GM23338 (cell line): ENCODE results near the gene PPP1R12C. TPM values are rescaled to one million over a fixed set of nuclear protein-coding genes. Genes with fewer than 3 reads are reported as not detected.

Experiments
- ATAC-seq: fragments of 200-7000 bp; cut with Tn5 transposase; 3 replicates; pipeline ENCODE4 v1.9.1; 2020
- DNase-seq: peaks from one replicate; pipeline ENCODE4 v3.0.0-alpha.2; 2015; ENCODE audit warnings: low spot score
- H2AFZ ChIP-seq: fragments of 200-600 bp; sonication (generic); 2 replicates; pipeline ENCODE4 v1.8.0; 2016; ENCODE audit warnings: antibody characterized with exemption, mild to moderate bottlenecking, moderate library complexity
- H3F3A ChIP-seq: fragments of 200-600 bp; sonication (generic); replicated peaks from 2 replicates; pipeline ENCODE4 v1.8.0; 2017; ENCODE audit warnings: antibody characterized with exemption, mixed run types, low read depth
- H3K27ac ChIP-seq: fragments of 200-600 bp; sonication (generic); 2 replicates; pipeline ENCODE4 v1.6.1; 2016; ENCODE audit warnings: low read depth
- H3K27me3 ChIP-seq: fragments of 200-600 bp; sonication (generic); 2 replicates; pipeline ENCODE4 v1.8.0; 2016; ENCODE audit warnings: mild to moderate bottlenecking, mixed run types, moderate library complexity; ENCODE audit not compliant: insufficient read depth
- H3K36me3 ChIP-seq: fragments of 200-600 bp; sonication (generic); 2 replicates; pipeline ENCODE4 v1.8.0; 2016; ENCODE audit warnings: mild to moderate bottlenecking; ENCODE audit not compliant: insufficient read depth
- H3K4me1 ChIP-seq: fragments of 200-600 bp; sonication (generic); 2 replicates; pipeline ENCODE4 v1.8.0; 2016; ENCODE audit warnings: mild to moderate bottlenecking, moderate library complexity; ENCODE audit not compliant: insufficient read depth
- H3K4me2 ChIP-seq: fragments of 200-600 bp; sonication (generic); 2 replicates; pipeline ENCODE4 v1.7.1; 2017; ENCODE audit warnings: mixed run types
- H3K4me3 ChIP-seq: fragments of 200-600 bp; sonication (generic); 2 replicates; pipeline ENCODE4 v1.6.1; 2016; ENCODE audit warnings: mixed run types
- H3K79me2 ChIP-seq: fragments of 200-600 bp; sonication (generic); replicated peaks from 2 replicates; pipeline ENCODE4 v1.8.0; 2017; ENCODE audit warnings: mild to moderate bottlenecking; ENCODE audit not compliant: insufficient read depth
- H3K9me2 ChIP-seq: fragments of 200-600 bp; sonication (generic); 2 replicates; pipeline ENCODE4 v1.8.0; 2017; ENCODE audit not compliant: insufficient read depth
- H4K20me1 ChIP-seq: fragments of 200-600 bp; sonication (generic); replicated peaks from 2 replicates; pipeline ENCODE4 v1.8.0; 2017; ENCODE audit warnings: mild to moderate bottlenecking; ENCODE audit not compliant: insufficient read depth
- H3K27ac Mint-ChIP-seq: 2 replicates; pipeline ENCODE4 v1.8.0; 2020; ENCODE audit warnings: inconsistent platforms, mild to moderate bottlenecking, moderate library complexity, mixed read lengths
- H3K27me3 Mint-ChIP-seq: 3 replicates; pipeline ENCODE4 v1.8.0; 2022; ENCODE audit warnings: low read depth, mild to moderate bottlenecking, moderate library complexity, mixed read lengths, inconsistent platforms; ENCODE audit not compliant: insufficient read depth, poor library complexity
- H3K36me3 Mint-ChIP-seq: 3 replicates; pipeline ENCODE4 v1.8.0; 2021; ENCODE audit warnings: low read depth, mild to moderate bottlenecking, inconsistent platforms, moderate library complexity, mixed read lengths
- H3K4me1 Mint-ChIP-seq: 3 replicates; pipeline ENCODE4 v1.8.0; 2020; ENCODE audit warnings: mild to moderate bottlenecking, inconsistent platforms, mixed read lengths
- H3K4me3 Mint-ChIP-seq: 3 replicates; pipeline ENCODE4 v1.8.0; 2021; ENCODE audit warnings: moderate library complexity, mild to moderate bottlenecking, inconsistent platforms, mixed read lengths
- H3K9me3 Mint-ChIP-seq: 3 replicates; pipeline ENCODE4 v1.8.0; 2020; ENCODE audit warnings: moderate library complexity, mild to moderate bottlenecking, inconsistent platforms, mixed read lengths
- CREB1 ChIP-seq: fragments of 250-450 bp; sonication (Bioruptor Pico); IDR thresholded peaks from 2 replicates; pipeline ENCODE4 v1.5.0; 2020; ENCODE audit warnings: low read depth, mild to moderate bottlenecking, moderate library complexity
- EZH2 ChIP-seq: fragments of 200-600 bp; sonication (generic); IDR thresholded peaks from one replicate; pipeline ENCODE4 v1.8.0; 2017; ENCODE audit warnings: antibody characterized with exemption, mild to moderate bottlenecking, low read depth; ENCODE audit not compliant: unreplicated experiment
- EZH2phosphoT487 ChIP-seq: fragments of 200-600 bp; sonication (generic); IDR thresholded peaks from one replicate; pipeline ENCODE4 v1.8.1; 2018; ENCODE audit warnings: antibody characterized with exemption; ENCODE audit not compliant: unreplicated experiment
- JUNB ChIP-seq: IDR thresholded peaks from one replicate; pipeline ENCODE4 v1.6.1; 2016; ENCODE audit warnings: antibody characterized with exemption; ENCODE audit not compliant: unreplicated experiment
- NANOG ChIP-seq: IDR thresholded peaks from 2 replicates; pipeline ENCODE4 v1.6.1; 2016; ENCODE audit warnings: antibody characterized with exemption, borderline replicate concordance
- POLR2AphosphoS5 ChIP-seq: IDR thresholded peaks from 2 replicates; pipeline ENCODE4 v1.6.1; 2016; ENCODE audit warnings: antibody characterized with exemption, low read depth
- STAT1 ChIP-seq: IDR thresholded peaks from one replicate; pipeline ENCODE4 v1.6.1; 2016; ENCODE audit warnings: antibody characterized with exemption; ENCODE audit not compliant: unreplicated experiment
- ZNF114 ChIP-seq: fragments of 250-450 bp; sonication (Bioruptor Pico); IDR thresholded peaks from 2 replicates; pipeline ENCODE4 v1.5.0; 2020; ENCODE audit warnings: mild to moderate bottlenecking, moderate library complexity
- ZNF331 ChIP-seq: fragments of 250-450 bp; sonication (Bioruptor Pico); IDR thresholded peaks from 2 replicates; pipeline ENCODE4 v1.5.0; 2020; ENCODE audit warnings: low read depth, mild to moderate bottlenecking, moderate library complexity
- polyA plus RNA-seq: library from polyadenylated mRNA; unstranded; fragments of >200 nt; fragmentation: Nextera tagmentation; extraction: Ambion mirVana; gene quantifications from 2 replicates; pipeline ENCODE4 v1.2.1, GENCODE V29; 2016
- total RNA-seq: library from RNA; depleted of rRNA; stranded (reverse); fragments of >200 nt; shearing (Covaris generic); gene quantifications from 2 replicates; pipeline ENCODE4 v1.2.3, GENCODE V29; 2014
- TF ChIP-seq, protein P1 (sequence below): IDR thresholded peaks from one replicate; pipeline ENCODE4 v1.6.1; 2018; ENCODE audit warnings: antibody characterized with exemption; ENCODE audit not compliant: unreplicated experiment
- TF ChIP-seq, protein P2 (sequence below): IDR thresholded peaks from 2 replicates; pipeline ENCODE4 v1.6.1; 2016; ENCODE audit warnings: antibody characterized with exemption
- TF ChIP-seq, protein P3 (sequence below), 2 experiments: fragments of 200-600 bp in 1 of 2; sonication (generic) in 1 of 2; conservative IDR thresholded peaks; 2 replicates each; pipeline versions ENCODE4 v1.5.1 to v1.6.1; 2016 to 2017; ENCODE audit warnings: antibody characterized with exemption in 2 of 2, low read depth in 2 of 2, mild to moderate bottlenecking in 2 of 2, moderate library complexity in 1 of 2
- TF ChIP-seq, protein P4 (sequence below): fragments of 250-450 bp; sonication (Bioruptor Pico); IDR thresholded peaks from 2 replicates; pipeline ENCODE4 v1.5.0; 2020; ENCODE audit warnings: mild to moderate bottlenecking, moderate library complexity

PPP1R12C gene
- total and polyA plus RNA-seq, 2 experiments from 2014 or later, result 33.2 to 83.9 TPM

DNA sequence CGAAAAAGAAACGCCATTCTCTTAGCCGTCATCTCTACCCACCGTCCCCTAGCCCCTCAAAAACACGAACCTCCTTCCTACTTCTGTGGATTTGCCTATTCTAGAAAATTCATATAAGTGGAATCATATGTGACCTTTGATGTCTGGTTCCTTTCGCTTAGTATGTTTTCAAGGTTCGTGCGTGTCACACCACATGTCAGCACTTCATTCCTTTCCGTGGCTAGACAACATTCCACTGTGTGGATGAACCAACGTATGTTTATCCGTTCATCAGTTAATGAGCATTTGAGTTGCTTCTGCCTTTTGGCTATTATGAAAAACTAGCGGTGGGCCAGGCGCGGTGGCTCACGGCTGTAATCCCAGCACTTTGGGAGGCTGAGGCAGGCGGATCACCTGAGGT is 14.0 kb upstream of the PPP1R12C start:
- Histone ChIP-seq H3K4me3 (no peak overlapping the region), H3K4me2 (no peak overlapping the region), H3K79me2 (no peaks in the 10 kb centered on the region), H3K4me1 (peaks cover 18% of the 10 kb centered on the region; the same call in 1 of the 2 replicates), H3K27me3 (no peaks in the 10 kb centered on the region), H3F3A (peaks cover 7% of the 10 kb centered on the region; the same call in 1 of the 2 replicates), H4K20me1 (no peaks in the 10 kb centered on the region; the same call in 1 of the 2 replicates), H3K27ac (no peak overlapping the region), H3K9me2 (no peaks in the 10 kb centered on the region), H2AFZ (no peak overlapping the region), H3K36me3 (no peaks in the 10 kb centered on the region; the same call in 1 of the 2 replicates)
- Mint-ChIP-seq H3K4me3 (no peak overlapping the region), H3K9me3 (no peaks in the 10 kb centered on the region), H3K27me3 (peaks cover 4% of the 10 kb centered on the region), H3K4me1 (peaks cover 19% of the 10 kb centered on the region), H3K27ac (no peak overlapping the region), H3K36me3 (peaks cover 12% of the 10 kb centered on the region)
- TF ChIP-seq STAT1 (no peak), NANOG (no peak), ZNF331 (CRISPR knock-in tag) (no peak), ZNF114 (no peak), EZH2 (no peak), CREB1 (CRISPR knock-in tag) (no peak), JUNB (no peak), POLR2AphosphoS5 (no peak), EZH2phosphoT487 (no peak)
- TF ChIP-seq, protein P1, sequence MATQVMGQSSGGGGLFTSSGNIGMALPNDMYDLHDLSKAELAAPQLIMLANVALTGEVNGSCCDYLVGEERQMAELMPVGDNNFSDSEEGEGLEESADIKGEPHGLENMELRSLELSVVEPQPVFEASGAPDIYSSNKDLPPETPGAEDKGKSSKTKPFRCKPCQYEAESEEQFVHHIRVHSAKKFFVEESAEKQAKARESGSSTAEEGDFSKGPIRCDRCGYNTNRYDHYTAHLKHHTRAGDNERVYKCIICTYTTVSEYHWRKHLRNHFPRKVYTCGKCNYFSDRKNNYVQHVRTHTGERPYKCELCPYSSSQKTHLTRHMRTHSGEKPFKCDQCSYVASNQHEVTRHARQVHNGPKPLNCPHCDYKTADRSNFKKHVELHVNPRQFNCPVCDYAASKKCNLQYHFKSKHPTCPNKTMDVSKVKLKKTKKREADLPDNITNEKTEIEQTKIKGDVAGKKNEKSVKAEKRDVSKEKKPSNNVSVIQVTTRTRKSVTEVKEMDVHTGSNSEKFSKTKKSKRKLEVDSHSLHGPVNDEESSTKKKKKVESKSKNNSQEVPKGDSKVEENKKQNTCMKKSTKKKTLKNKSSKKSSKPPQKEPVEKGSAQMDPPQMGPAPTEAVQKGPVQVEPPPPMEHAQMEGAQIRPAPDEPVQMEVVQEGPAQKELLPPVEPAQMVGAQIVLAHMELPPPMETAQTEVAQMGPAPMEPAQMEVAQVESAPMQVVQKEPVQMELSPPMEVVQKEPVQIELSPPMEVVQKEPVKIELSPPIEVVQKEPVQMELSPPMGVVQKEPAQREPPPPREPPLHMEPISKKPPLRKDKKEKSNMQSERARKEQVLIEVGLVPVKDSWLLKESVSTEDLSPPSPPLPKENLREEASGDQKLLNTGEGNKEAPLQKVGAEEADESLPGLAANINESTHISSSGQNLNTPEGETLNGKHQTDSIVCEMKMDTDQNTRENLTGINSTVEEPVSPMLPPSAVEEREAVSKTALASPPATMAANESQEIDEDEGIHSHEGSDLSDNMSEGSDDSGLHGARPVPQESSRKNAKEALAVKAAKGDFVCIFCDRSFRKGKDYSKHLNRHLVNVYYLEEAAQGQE, result no peak
- TF ChIP-seq, protein P2, sequence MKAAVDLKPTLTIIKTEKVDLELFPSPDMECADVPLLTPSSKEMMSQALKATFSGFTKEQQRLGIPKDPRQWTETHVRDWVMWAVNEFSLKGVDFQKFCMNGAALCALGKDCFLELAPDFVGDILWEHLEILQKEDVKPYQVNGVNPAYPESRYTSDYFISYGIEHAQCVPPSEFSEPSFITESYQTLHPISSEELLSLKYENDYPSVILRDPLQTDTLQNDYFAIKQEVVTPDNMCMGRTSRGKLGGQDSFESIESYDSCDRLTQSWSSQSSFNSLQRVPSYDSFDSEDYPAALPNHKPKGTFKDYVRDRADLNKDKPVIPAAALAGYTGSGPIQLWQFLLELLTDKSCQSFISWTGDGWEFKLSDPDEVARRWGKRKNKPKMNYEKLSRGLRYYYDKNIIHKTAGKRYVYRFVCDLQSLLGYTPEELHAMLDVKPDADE, result no peak
- TF ChIP-seq, protein P3, sequence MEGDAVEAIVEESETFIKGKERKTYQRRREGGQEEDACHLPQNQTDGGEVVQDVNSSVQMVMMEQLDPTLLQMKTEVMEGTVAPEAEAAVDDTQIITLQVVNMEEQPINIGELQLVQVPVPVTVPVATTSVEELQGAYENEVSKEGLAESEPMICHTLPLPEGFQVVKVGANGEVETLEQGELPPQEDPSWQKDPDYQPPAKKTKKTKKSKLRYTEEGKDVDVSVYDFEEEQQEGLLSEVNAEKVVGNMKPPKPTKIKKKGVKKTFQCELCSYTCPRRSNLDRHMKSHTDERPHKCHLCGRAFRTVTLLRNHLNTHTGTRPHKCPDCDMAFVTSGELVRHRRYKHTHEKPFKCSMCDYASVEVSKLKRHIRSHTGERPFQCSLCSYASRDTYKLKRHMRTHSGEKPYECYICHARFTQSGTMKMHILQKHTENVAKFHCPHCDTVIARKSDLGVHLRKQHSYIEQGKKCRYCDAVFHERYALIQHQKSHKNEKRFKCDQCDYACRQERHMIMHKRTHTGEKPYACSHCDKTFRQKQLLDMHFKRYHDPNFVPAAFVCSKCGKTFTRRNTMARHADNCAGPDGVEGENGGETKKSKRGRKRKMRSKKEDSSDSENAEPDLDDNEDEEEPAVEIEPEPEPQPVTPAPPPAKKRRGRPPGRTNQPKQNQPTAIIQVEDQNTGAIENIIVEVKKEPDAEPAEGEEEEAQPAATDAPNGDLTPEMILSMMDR (conservative IDR thresholded peaks at IDR 0.05; ENCODE audit: low read depth in 2 of 2), result no peak
- TF ChIP-seq, protein P4, sequence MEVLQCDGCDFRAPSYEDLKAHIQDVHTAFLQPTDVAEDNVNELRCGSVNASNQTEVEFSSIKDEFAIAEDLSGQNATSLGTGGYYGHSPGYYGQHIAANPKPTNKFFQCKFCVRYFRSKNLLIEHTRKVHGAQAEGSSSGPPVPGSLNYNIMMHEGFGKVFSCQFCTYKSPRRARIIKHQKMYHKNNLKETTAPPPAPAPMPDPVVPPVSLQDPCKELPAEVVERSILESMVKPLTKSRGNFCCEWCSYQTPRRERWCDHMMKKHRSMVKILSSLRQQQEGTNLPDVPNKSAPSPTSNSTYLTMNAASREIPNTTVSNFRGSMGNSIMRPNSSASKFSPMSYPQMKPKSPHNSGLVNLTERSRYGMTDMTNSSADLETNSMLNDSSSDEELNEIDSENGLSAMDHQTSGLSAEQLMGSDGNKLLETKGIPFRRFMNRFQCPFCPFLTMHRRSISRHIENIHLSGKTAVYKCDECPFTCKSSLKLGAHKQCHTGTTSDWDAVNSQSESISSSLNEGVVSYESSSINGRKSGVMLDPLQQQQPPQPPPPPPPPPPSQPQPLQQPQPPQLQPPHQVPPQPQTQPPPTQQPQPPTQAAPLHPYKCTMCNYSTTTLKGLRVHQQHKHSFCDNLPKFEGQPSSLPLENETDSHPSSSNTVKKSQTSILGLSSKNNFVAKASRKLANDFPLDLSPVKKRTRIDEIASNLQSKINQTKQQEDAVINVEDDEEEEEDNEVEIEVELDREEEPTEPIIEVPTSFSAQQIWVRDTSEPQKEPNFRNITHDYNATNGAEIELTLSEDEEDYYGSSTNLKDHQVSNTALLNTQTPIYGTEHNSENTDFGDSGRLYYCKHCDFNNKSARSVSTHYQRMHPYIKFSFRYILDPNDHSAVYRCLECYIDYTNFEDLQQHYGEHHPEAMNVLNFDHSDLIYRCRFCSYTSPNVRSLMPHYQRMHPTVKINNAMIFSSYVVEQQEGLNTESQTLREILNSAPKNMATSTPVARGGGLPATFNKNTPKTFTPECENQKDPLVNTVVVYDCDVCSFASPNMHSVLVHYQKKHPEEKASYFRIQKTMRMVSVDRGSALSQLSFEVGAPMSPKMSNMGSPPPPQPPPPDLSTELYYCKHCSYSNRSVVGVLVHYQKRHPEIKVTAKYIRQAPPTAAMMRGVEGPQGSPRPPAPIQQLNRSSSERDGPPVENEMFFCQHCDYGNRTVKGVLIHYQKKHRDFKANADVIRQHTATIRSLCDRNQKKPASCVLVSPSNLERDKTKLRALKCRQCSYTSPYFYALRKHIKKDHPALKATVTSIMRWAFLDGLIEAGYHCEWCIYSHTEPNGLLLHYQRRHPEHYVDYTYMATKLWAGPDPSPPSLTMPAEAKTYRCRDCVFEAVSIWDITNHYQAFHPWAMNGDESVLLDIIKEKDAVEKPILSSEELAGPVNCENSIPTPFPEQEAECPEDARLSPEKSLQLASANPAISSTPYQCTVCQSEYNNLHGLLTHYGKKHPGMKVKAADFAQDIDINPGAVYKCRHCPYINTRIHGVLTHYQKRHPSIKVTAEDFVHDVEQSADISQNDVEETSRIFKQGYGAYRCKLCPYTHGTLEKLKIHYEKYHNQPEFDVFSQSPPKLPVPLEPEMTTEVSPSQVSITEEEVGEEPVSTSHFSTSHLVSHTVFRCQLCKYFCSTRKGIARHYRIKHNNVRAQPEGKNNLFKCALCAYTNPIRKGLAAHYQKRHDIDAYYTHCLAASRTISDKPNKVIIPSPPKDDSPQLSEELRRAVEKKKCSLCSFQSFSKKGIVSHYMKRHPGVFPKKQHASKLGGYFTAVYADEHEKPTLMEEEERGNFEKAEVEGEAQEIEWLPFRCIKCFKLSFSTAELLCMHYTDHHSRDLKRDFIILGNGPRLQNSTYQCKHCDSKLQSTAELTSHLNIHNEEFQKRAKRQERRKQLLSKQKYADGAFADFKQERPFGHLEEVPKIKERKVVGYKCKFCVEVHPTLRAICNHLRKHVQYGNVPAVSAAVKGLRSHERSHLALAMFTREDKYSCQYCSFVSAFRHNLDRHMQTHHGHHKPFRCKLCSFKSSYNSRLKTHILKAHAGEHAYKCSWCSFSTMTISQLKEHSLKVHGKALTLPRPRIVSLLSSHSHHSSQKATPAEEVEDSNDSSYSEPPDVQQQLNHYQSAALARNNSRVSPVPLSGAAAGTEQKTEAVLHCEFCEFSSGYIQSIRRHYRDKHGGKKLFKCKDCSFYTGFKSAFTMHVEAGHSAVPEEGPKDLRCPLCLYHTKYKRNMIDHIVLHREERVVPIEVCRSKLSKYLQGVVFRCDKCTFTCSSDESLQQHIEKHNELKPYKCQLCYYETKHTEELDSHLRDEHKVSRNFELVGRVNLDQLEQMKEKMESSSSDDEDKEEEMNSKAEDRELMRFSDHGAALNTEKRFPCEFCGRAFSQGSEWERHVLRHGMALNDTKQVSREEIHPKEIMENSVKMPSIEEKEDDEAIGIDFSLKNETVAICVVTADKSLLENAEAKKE (CRISPR knock-in tag), result no peak
- no peak for ATAC-seq
- no peak for DNase-seq
